Measurements from ENCODE around the gene CD40.

GRCh38 chr20:46129955-46130481, 11.9 kb downstream of the CD40 start:
- TF ChIP-seq CTCF (IDR thresholded peaks at IDR 0.05) (no peak), POLR2A (IDR thresholded peaks at IDR 0.05) (no peak)

Data from testis (tissue), 2 donors.